Activated CD8-positive, alpha-beta memory T cell treated with anti-CD3 and anti-CD28 coated beads for 24 hours (primary cell): ENCODE results near the gene LNPEP.

Experiments
- DNase-seq: peaks from one replicate; pipeline ENCODE4 v3.0.0-alpha.2; 2020

LNPEP gene

DNA sequence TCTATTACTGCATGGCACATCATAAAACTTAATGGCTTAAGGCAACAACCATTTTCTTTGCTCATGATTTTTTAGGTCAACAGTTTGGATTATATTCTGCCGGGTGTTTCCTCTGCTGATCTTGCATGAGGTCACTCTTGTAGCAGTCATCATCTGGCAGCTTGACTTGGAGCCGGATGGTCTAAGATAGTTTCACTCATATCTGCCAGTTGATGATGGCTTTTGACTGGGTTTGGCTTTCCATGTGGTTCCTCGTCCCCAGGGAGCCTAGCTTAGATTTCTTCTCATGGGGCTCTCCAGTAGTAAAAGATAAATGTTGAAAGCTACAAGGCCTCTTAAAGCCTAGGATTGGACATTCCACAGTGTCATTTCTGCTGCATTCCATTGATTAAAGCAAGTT, 27.4 kb downstream of the LNPEP start:
- no peak for DNase-seq

DNA sequence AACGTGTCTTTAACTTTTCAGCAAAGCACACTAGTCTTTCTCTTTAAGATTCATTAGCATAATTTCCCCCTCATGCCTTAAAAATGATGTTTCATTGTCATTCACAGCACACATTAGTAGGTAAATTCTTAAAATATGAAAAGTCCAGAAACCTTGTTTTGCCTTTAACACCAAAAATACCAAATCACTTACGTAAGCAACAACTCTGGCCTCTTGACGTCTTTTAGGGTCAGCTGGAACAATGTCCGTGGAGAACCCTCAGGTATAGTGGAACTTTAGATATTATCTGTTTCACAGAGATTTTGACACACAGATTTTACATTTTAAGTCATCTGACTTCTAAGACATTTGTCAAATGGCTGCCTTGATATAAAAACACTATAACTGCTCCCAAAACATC, 30.9 kb downstream of the LNPEP start:
- no peak for DNase-seq

DNA sequence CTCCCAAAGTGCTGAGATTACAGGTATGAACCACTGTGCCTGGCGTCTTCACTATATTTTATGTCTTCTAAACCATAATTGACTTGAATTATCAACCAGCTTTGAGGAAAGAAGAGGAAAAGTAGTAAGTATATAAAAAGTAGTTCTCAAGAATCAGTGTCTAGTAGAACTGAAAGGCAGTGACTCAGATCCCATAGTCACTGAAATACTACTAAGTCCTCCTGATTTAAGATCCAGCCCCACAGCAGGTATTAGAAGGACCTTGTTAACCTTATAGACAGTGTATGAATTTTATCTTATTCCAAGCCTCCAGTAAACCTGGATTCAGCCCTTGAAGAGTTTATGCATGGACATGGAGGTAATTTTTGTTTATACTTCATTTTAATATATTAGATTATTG, 31.5 kb downstream of the LNPEP start:
- no peak for DNase-seq

DNA sequence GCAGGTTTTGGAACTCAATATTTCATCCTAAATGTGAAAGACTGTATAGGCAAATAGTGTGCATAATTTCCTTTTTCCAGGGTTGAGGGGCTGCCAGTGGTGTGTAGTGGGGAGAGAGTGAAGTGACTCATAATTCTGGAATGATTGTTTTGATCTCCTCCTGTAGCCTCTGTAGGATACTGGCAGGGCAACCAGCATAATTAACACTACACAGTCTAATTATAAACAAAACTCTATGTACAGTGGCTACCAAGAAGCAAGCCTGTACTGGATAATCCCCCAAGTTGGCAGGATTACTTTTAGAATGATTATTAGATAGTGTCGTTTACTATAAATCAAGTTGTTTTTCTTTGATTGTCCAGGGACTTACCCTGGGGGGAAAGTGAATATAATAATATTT, 32.2 kb downstream of the LNPEP start:
- DNase-seq = no peak

DNA sequence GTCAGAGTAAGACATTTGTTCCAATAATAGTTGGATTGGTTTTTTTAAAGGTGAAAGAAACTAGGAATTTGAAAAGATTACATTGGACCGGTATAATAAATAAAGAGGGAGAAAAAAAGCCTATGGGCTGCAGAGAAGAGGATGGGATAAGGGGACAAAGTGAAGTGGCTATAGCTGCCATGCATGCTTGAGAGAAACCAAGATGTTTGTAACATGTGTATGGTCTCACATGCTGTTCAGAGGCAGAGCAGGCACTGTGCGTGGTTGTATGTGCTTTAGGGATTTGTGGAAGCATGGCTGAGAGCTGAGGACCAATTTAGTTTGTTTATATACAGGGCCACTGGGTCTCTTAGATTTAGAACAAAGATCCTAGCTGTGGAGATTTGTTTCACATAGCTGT, 32.7 kb downstream of the LNPEP start:
- DNase-seq = no peak

DNA sequence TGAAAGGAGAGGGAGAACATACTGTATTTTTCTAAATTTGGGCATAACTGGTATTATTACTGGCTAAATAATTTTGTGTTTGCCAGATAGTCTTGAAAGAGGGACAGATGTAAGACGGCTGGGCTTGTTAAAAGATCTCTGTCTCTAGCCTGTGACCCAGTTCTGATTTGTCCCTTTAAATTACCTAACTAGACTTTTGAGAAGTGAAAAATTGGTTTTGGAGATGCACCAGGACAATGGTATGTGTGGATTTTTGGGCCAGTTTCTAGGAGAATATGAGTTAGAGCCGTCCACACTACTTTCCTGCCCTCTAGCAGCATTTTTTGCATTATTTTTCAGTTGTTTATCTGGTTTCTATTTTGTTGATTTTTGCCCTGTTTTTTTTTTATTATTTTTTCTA, 33.5 kb downstream of the LNPEP start:
- no peak for DNase-seq

DNA sequence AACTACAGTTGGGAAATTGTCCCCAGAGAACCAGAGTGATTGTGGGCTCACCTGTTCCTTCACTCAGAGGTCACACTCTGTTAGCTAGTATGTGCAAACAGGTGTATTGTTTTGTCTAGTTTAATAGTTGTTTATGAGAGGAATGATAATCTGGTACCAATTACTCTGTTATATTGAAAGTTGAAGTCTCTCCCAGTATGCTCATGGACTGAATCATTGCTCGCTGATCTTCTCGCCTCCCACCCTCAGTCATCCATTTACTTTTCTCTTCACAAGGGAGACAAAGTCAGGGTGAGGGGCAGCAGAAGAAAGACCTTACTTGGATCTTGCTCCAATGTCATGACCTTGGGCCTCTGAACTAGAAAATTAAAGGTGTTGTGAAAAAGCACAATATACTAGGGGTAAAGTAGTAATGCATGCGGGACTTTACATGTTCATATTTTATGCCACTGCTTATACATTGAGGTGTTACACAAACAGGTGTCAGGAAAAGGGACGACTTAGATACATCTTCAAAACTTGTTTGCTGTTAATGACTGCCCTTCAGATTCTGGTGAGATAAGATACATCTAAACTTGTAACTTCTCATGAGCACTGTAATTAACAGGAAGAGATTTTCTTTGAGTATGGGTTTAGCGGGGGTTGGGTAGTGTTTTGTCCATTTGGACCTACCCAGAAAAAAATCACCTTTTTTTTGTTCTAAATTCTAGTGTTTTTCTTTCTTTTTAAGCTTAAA, 36.9 kb downstream of the LNPEP start:
- DNase-seq = no peak

DNA sequence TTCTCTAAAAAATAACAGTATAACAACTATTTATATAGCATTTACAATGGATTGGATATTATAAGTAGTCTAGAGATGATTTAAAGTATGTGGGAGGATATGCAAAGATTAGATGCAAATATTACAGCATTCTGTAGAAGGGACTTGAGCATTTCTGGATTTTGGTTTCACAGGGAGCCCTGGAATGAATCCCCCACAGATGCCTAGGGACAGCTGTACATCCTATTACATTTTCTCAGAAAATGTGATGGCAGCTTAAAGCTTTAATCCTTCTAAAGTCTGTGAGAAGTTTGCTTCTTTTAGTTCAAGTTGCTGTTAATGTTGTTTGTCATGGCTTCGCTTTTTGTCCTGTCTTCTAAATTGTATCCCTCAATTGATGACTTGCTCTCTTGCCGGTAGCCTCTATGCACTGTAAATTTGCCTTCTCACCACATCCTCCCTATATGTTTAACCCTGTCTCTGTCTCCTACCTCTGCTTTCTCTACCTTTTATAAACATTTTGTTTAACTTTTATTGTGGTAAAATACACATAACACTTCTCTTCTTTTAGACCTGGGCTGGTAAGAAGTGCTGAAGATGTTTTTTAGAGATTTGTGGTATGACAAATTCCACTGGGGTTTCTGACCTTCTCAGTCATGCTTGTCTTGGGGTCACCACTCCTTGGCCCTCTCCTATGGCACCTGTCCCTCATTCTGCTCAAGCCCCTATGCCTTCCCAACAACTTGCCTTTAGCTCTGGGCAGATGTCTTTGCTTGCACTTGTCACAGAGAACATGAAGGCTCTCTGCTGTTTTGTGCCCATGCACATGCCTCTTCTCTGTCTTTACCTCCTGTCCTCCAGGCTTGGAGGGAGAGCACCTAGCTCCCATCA, 37.9 kb downstream of the LNPEP start:
- DNase-seq = no peak

DNA sequence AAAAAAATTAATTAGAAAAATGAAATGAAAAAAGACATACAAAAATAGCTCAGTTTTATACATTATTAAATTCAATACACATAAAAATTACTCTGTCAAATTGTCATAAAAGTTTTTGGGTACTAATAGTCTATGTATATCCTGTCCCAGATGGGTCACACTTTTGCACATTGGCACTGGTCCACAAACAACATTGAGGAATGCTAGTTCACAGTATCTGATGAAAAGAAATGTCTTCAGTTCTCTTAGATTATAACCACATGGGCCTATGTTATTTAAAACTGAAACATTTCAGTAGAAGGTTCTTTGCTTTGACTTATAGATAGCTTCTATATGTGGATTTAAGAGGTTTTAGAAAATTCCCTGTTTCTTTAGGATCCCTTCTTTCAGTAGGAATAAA, 39.8 kb downstream of the LNPEP start:
- no peak for DNase-seq

DNA sequence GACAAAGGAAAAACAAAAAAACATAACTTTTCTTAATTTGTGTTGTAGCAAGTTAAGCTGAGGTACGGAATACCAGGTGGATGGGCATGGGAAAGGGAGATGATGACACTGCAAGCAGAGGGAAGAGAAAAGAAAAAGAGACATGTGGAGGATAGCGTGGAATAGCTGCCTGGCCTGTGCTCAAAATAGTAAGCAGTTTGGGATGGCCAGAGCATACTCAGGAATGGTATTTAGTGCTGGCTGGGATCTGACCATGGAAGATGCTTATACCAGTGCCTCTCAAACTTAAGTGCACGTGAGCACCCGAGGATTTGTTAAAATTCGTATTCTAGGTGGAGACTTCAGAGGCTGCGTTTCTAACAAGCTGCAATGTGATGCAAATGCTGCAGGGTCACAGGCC, 41.3 kb downstream of the LNPEP start:
- DNase-seq = no peak

DNA sequence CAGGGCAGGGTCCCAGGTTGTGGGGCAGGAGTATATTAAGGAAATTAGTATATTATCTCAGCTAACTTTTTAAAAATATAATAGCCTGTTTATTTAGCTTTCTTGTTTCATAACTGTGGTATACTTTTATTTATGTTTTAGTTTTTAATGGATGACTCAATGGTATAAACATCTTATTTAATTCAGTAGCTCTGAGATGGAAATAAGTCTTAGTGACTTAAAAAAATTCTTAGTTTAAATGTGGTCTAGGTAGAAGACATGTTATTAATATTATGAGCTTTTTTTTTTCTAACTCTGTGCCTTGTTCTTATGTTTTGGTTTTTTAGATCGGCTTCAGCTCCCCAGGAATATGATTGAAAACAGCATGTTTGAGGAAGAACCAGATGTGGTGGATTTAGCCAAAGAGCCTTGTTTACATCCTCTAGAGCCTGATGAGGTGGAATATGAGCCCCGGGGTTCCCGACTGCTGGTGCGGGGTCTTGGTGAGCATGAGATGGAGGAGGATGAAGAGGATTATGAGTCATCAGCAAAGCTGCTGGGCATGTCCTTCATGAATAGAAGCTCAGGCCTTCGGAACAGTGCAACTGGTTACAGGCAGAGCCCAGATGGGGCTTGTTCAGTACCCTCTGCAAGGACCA, 43.1 kb downstream of the LNPEP start:
- no peak for DNase-seq

DNA sequence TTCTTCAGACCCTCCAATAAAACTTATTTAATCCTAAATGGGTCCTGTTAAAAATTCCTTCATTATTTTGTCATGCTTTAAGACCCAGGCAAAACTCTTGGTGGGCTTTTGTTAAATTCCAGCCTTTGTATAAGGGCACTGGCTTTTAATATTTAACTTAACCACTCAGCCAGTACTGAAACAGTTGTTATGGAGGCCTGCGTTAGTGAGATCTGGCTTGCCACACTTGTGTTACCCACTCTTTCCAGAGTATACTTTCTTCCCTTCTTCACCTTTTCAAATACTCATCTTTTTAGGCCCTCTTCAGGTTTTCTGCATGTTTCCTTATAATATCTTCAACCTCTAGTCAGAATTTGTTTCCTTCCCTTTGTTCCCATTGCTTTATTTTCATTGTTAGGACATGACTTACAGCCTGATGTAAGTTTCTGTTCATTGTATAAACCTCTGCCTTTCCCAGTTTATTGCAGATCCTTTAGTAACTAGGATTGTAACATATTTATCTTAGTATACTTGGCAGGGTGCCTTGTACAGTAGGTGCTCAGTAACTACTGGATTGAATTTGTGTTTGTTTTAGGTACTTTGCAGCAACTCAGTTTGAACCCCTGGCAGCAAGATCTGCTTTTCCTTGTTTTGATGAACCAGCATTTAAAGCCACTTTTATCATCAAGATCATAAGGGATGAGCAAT, 48.8 kb downstream of the LNPEP start:
- no peak for DNase-seq

DNA sequence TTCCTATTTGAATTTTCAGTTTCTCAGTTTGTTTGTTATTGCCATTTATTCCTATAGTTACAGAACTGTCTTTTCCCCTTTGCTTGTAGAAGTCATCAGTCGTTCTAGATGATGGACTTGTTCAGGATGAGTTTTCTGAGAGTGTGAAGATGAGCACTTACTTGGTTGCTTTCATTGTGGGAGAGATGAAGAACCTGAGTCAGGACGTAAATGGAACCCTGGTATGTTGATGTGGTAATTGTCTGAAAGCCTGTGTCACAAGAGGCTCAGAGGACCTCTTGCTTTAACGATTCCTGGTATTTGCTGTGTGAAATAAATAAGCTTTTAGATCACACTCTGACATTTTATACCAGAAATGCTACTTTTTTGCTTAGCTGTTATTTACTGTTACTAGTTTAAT, 50.6 kb downstream of the LNPEP start:
- no peak for DNase-seq

DNA sequence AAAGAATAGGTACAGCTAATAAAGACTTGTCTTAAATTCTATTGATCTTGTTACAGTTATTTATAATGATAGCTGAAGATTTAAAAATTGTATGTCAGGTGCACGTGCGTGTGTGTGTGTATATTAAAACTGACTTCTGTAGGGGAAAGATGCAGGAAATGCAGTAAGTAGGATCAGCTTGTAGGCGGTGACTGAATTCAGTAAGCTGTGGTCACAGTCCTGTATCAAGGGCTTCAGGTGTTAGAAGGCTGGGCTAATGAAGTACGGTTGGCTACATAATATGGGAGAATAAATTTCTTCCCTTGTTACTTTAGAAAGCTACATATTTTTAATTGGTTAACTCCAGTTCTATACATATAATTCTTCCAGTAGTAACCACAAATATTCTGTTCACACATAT, 54.2 kb downstream of the LNPEP start:
- DNase-seq = no peak

DNA sequence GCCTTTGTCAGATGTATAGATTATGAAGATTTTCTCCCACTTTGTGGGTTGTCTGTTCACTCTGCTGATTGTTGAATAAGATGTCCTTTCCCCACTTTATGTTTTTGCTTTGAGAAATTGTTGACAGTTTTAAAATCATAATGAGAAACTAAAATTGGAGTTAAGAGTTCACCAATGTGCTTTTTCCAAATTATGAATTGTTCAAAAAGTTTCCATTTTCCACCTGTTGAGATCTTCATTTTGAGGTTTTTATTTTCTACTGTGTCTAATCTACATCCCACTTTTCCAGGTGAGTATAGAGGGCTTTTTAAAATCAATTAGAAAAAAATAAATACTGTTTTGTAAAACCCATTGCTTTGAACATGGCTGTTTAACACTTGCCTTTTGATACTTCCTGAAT, 55.8 kb downstream of the LNPEP start:
- no peak for DNase-seq

DNA sequence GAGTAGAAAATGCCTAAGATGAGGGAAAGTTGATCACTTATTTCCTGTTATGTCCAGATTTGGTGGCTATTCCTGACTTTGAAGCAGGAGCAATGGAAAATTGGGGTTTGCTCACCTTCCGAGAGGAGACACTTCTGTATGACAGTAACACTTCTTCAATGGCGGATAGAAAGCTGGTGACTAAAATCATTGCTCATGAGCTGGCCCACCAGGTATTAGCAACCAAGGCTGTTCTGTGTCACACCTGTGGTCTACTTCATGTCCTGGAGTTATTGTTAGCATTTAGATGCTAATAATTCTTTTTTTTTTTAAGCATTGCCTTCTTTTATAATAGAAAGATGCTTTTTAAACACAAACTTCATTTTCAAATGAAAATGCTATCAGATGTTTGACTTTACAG, 57.9 kb downstream of the LNPEP start:
- no peak for DNase-seq

DNA sequence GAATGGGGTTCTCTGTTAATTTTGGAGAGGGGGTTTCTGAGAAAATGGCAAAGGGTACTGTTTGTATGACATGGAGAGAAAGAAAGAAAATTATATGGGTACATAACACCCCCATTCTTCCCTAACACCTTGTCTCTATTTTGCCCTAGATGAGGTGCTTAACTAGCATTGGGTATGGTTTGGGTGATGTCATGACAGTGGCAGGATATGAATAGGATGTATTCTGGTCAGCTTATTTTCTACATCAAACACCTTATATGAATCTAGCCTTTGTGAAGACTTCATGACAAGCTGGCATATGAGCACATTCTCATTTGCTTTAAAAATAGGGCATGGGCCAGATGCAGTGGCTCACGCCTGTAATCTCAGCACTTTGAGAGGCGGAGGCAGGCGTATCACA, 58.6 kb downstream of the LNPEP start:
- DNase-seq = no peak

DNA sequence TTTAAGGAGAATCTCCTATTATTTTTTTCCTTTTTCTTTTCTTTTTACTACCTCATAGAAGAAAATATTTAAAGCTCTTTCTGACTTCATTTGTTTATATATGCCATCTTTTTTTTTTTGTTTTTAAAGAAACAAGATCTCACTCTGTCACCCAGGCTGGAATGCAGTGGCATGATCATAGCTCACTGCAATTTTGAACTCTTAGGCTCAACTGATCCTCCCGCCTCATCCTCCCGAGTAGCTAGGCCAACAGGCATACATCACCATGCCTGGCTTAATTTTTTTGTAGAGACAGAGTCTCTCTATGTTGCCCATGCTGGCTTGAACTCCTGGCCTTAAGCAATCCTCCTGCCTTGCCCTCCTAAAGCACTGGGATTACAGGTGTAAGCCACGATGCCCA, 59.5 kb downstream of the LNPEP start:
- no peak for DNase-seq

DNA sequence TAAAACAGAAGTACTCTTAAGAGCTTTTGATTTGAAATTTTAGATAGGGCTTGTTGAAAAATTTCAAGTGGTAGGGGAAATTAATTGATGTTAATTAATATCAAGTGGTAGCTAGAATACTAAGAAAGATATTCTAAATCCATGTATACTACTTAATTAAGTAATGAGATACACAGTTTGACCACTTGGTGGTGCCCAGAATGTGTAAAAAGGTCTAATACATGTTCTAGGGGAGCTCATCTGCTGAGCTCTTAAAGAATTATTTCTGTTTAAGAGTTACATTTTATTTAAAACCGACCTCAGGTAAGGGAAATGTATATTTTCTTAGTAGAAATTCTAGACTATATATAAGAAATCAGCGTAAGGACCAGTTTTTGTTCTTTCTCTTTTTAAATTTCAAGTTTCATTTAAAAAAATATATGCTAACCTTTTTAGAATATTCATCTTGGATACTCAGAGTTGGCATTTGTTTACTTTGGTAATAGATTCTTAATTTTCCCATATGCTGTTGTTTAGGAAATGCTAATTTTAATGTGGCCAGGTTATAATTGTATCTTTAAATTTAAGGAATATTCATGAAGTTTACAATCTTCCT, 61.5 kb downstream of the LNPEP start:
- DNase-seq = no peak

DNA sequence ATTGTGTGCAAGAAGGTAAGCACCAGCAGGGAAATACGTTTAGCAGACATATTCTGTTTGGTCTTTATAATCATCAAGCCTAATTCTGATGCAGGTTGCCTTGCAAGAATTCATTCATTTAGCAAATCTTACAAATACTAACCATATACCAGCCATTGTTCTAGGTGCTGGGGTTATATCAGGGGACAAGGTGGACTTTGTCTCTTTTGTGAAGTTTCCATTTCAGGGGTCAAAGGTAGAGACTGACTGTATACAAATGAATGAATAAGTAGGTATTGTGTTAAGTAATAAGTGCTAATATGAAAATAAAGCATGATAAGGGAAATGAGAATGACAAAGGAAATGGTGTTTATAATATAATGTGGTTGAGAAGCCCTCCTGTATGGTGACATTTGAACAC, 64.0 kb downstream of the LNPEP start:
- DNase-seq = no peak

DNA sequence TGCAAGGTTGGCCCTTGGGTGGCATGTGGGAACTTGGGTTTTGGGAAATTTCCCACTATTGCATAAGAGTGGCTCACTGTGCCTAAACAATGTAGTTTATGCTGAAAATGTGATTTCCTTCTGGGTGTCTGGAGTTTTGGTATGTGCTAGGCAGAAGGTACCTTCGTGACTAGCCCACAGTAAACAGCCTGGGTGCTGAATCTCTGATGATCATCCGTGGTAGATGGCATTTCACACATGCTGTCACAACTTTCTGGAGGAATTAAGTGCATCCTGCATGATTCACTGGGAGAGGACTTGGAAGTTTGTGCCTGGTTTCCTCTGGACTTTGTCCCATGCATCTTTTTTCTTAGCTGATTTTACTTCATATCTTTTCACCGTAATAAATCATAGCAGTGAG, 64.5 kb downstream of the LNPEP start:
- DNase-seq = no peak

DNA sequence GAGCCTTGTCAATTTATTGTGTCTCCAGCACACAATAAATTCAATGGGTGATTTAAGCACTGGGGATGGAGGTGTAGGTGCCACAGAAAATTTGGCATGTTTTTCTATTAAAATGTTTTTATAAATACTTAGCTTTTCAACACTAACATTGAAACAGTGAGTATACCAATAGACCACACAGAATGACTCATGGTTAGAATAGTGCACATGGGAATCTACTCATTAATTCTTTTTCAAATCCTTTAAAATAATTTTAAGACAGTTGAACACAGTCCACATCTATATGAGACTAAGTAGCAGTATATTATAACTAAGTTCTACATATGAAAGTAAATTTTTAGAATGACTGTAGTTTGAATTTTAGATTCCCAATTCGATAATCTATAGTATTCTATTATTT, 67.1 kb downstream of the LNPEP start:
- no peak for DNase-seq

DNA sequence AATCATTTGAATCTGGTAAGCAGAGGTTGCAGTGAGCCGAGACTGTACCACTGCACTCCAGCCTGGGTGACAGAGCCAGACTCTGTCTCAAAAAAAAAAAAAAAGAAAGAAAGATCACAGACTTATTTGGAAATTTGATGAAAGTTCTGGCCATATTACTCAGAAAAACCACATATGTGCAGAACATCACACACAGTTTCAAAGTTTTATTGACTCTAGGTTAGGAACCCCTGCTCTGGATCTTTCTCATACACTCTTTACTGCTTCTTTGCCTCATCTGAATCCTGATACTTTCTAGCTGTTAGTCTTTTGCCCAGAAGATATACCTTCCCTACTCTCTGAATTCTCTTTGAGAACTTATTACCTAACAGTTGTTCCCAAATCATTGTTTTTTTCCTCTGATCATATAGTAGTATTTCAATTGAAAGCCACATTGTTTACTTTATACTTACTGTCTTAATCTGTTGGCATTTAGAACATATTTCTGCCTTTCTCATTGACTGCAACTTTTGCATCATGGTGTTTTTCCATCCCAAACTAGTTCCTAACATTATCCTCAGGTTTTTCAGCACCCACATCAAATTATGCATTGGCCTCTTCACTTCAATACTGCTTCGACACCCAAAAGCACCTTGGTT, 68.7 kb downstream of the LNPEP start:
- no peak for DNase-seq
